K562 (cell line): ENCODE results near the gene C17orf50. TPM values are rescaled to one million over a fixed set of nuclear protein-coding genes. Genes with fewer than 3 reads are reported as not detected.

ENCODE experiments used
- NEUROD1 ChIP-seq: fragments of 150-350 bp; IDR thresholded peaks from 2 replicates; pipeline ENCODE4 v1.6.1; 2014; ENCODE audit warnings: borderline replicate concordance, low read length, low read depth; ENCODE audit not compliant: partially characterized antibody
- REST ChIP-seq, 2 experiments: fragments of 450-650 bp; formaldehyde crosslinking in 1 of 2; IDR thresholded peaks; 2 replicates each; pipeline versions ENCODE4 v1.4.0 to v1.6.1; 2014 to 2020; ENCODE audit warnings: mild to moderate bottlenecking in 2 of 2, borderline replicate concordance in 1 of 2, low read depth in 1 of 2
- TOE1 ChIP-seq, 2 experiments: fragments of 450-650 bp in 1 of 2; sonication (generic) in 1 of 2; formaldehyde crosslinking in 1 of 2; IDR thresholded peaks; 2 replicates each; pipeline versions ENCODE4 v1.7.1 to v1.8.0; 2016 to 2022; ENCODE audit warnings: borderline replicate concordance in 2 of 2, mild to moderate bottlenecking in 2 of 2, antibody characterized with exemption in 1 of 2, inconsistent platforms in 1 of 2, low read depth in 1 of 2, missing genetic modification reagents in 1 of 2, moderate library complexity in 1 of 2
- ZNF121 ChIP-seq: sonication (generic); formaldehyde crosslinking; conservative IDR thresholded peaks from 2 replicates; pipeline ENCODE4 v1.8.0; 2022; ENCODE audit warnings: missing genetic modification reagents
- ZNF639 ChIP-seq, 2 experiments: fragments of 200-800 bp in 1 of 2; sonication (Bioruptor generic) in 1 of 2; sonication (generic) in 1 of 2; formaldehyde crosslinking in 1 of 2; IDR thresholded peaks in 1 of 2; conservative IDR thresholded peaks in 1 of 2; 2 replicates each; pipeline versions ENCODE4 v1.5.0 to v1.6.1; 2016 to 2020; ENCODE audit warnings: missing compliant biosample characterization in 1 of 2, missing genetic modification characterization in 1 of 2, missing genetic modification reagents in 1 of 2
- polyA plus RNA-seq, 8 experiments: library from polyadenylated mRNA; depleted of rRNA in 4 of 8; stranded (reverse) in 5 of 8; unstranded in 3 of 8; fragments of >200 nt; fragmentation: Nextera tagmentation in 2 of 8; fragmentation: Illumina TruSeq in 1 of 8; extraction: Ambion mirVana in 2 of 8; extraction: Trizol in 1 of 8; gene quantifications; 2 replicates each; pipeline versions ENCODE4 v1.2.1 to v1.2.3, GENCODE V29; 2011 to 2014; ENCODE audit warnings: inconsistent platforms in 1 of 8, missing spikeins in 1 of 8
- total RNA-seq, 7 experiments: library from RNA; depleted of rRNA in 6 of 7; stranded (reverse); fragments of >200 nt in 6 of 7; fragmentation: Illumina TruSeq in 2 of 7; extraction: Trizol in 2 of 7; gene quantifications; 2 replicates each; pipeline versions ENCODE4 v1.2.1 to v1.2.3, GENCODE V29; 2011 to 2021; ENCODE audit warnings: low replicate concordance in 1 of 7

Gene C17orf50
- total and polyA plus RNA-seq, 9 of the 15 experiments (the other 6 are each of a cell fraction or from before 2014, with no cell fraction given) = not detected

GRCh38 chr17:35778641-35779196 lies 18.0 kb downstream of the C17orf50 start (continued):
- TF ChIP-seq ZNF121 (CRISPR knock-in tag) = no peak
- TF ChIP-seq TOE1 (IDR thresholded peaks at IDR 0.05; ENCODE audit: borderline replicate concordance) = no peak
- no peak for TF ChIP-seq TOE1 (CRISPR knock-in tag; IDR thresholded peaks at IDR 0.05; ENCODE audit: borderline replicate concordance, low read depth)
- no peak for TF ChIP-seq REST (IDR thresholded peaks at IDR 0.05; ENCODE audit: borderline replicate concordance)
- no peak for TF ChIP-seq REST (CRISPR knock-in tag; IDR thresholded peaks at IDR 0.05; ENCODE audit: low read depth)
- no peak for TF ChIP-seq ZNF639 (CRISPR knock-in tag; conservative IDR thresholded peaks at IDR 0.05 in 1 of 2, IDR thresholded peaks at IDR 0.05 in 1 of 2)
- TF ChIP-seq NEUROD1 = no peak
